ENCODE results near the gene AP2M1. TPM values are rescaled to one million over a fixed set of nuclear protein-coding genes. Genes with fewer than 3 reads are reported as not detected.

Gene AP2M1
- total RNA-seq, 1 donor from 2014 or later: 419 TPM

DNA sequence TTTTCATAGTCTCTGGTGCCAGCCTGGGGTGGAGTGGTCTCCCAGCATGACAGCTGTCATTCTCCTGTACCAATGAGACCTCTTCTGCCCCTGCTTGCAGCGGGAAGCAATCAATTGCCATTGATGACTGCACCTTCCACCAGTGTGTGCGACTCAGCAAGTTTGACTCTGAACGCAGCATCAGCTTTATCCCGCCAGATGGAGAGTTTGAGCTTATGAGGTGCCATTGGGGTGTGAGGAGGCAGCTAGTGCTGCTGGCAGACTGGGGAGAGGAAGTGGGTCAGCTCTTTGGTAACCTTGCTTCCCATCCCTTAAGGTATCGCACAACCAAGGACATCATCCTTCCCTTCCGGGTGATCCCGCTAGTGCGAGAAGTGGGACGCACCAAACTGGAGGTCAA is 6.9 kb downstream of the AP2M1 start:
- DNase-seq: no peak

DNA sequence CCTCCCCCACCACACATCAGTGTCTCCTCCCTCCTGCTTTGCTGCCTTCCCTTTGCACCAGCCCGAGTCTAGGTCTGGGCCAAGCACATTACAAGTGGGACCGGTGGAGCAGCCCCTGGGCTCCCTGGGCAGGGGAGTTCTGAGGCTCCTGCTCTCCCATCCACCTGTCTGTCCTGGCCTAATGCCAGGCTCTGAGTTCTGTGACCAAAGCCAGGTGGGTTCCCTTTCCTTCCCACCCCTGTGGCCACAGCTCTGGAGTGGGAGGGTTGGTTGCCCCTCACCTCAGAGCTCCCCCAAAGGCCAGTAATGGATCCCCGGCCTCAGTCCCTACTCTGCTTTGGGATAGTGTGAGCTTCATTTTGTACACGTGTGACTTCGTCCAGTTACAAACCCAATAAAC is 9.0 kb downstream of the AP2M1 start:
- DNase-seq: no peak

- DNase-seq: no peak
Observed at GRCh38 chr3:184184546-184185230, 10.0 kb downstream of the AP2M1 start.

- DNase-seq: peak; percentile 100
Observed at GRCh38 chr3:184185461-184186183, 11.0 kb downstream of the AP2M1 start.

DNA sequence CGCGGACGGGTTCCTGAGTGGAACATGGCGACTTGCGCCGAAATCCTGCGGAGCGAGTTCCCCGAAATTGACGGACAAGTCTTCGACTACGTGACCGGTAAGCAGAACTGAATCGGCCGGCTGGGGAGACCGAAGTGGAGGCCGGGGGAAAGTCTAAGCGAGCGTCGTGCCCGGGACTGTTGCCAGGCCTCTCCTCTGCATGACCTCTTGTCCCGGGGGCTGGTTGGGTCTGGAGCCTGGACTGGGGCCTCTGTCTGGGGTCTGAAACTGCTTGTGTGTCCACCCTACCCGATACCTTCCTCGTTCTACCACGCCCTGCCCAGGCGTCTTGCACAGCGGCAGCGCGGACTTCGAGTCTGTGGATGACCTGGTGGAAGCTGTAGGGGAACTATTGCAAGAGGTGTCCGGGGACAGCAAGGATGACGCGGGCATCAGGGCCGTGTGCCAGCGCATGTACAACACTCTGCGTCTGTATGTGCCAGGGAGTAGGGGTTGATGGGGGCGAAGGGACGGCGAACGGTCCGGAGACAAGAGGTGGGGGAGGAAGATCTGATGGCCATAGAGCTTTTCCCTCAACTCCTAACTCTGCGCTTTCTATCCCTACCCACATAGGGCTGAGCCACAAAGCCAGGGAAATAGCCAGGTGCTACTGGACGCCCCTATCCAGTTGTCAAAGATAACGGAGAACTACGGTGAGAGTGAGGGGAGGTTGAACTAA is 11.7 kb downstream of the AP2M1 start, which contains the start of gene ABCF3:
Gene ABCF3, plus strand, starts transcription at position 16 of the 718 bp plus-strand sequence. Its CDS starts 9 bp downstream, at position 25.
- DNase-seq: peak; percentile 56

- DNase-seq: peak; percentile 13
Observed at GRCh38 chr3:184186902-184187207, 12.2 kb downstream of the AP2M1 start.

GRCh38 chr3:184188080-184188479 is 13.4 kb downstream of the AP2M1 start:
- DNase-seq: no peak

GRCh38 chr3:184189421-184189820 is 14.8 kb downstream of the AP2M1 start:
- DNase-seq: no peak

DNA sequence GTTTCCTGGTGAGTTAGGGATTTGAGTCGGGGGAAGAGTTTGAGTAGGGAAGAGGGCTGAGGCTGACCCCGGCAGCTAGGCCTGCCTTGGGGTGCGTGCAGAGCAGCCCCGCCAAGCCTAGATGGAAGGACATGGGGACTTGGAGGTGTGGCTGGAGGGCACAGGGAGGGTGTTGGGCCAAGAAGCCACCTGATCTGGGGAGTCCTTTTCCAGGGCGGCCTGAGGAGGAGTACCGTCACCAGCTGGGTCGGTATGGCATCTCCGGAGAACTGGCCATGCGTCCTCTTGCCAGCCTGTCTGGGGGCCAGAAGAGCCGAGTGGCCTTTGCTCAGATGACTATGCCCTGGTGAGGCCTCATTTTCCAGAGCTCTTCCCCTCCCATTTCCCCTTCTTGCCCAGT is 18.2 kb downstream of the AP2M1 start:
- DNase-seq: no peak

DNA sequence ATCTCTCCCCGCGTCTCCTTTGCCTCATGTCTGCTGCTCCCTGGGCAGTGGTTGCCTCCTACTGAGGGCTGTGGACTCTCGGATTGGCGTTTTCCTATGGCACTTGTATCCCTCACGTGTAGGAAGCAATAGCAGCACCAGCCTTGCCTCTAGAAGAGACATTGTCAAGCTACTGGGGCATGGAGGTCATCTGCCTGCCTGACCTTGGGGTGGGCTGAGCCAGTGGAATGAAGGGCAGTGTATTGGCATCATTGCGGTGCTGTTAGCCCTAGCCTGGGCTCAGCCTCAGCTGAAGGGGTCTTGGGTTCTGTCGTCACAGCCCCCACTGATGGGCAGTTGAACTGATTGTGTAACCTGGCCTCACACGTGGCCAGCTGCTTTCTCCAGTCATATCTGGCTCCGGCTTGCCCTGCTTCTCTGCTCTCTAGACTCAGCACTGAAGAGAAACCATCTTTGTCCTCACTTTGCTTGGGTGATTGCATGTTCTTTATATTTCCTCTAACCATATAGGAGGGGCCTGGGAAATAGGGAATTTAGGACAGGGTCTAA is 19.4 kb downstream of the AP2M1 start:
- no peak for DNase-seq

DNA sequence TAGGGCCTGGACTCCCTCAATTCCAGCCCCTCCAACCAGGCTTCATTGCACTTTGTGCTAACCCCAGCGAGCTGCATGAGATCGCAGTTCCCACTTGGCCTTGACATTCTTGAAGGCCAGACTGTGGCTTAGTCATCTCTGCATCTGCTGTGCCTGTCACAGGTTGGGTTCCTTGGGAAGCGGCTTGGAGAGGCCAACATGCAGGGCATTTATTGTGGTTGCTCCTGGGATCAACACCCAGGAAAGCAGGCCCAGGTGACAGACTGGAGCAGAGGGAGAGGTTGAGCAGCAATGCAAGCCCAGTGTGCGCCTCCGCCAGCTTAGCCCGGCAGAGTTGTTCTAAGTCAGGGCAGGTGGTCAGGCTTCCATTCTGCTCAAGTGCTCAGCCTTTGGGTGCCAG is 21.9 kb downstream of the AP2M1 start:
- no peak for DNase-seq

- no peak for DNase-seq
Observed at GRCh38 chr3:184198509-184198908, 23.9 kb downstream of the AP2M1 start.

- DNase-seq: no peak
Observed at GRCh38 chr3:184200825-184201224, 26.2 kb downstream of the AP2M1 start.

- DNase-seq: no peak
Observed at GRCh38 chr3:184203526-184203925, 28.9 kb downstream of the AP2M1 start.

- DNase-seq: no peak
Observed at GRCh38 chr3:184209146-184209923, 34.7 kb downstream of the AP2M1 start.

DNA sequence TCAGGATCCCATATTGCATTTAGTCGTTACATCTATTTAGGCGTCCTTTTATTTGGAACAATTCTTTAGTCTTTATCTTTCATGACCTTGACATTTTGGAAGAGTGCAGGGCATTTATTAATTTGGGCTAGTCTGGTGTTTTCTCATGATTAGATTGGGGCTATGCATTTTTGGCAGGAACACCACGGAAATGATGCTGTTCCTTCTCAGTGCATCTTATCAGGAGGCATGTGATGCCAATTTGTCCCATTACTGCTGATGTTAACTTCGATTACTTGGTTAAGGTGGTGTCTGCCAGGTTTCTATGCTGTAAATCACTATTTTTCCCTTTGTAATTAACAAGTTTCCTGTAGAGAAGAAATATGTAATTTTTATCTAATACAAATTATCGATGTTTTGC is 36.6 kb downstream of the AP2M1 start:
- no peak for DNase-seq

GRCh38 chr3:184211718-184212117 is 37.1 kb downstream of the AP2M1 start:
- no peak for DNase-seq

DNA sequence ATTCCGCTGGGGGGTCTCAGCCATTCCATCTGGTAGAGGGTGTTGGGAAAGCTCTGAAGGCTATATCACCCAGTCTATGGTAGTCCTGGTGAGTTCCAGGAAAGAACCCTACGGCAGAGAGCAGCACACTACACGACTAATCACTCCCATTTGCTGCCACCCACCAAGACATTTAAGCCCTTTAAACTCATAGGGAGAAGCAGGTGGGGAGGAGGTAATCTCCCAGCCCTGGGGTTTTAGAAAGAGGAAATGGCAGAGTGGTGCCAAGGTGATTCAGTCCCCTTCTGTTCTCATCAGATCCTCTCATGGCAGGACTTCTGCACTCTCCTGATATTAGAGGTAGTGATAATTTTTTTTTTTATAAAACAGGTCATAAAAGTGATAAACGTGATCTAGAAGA is 44.2 kb downstream of the AP2M1 start:
- DNase-seq: no peak

GRCh38 chr3:184222521-184222920 is 47.9 kb downstream of the AP2M1 start:
- no peak for DNase-seq

DNA sequence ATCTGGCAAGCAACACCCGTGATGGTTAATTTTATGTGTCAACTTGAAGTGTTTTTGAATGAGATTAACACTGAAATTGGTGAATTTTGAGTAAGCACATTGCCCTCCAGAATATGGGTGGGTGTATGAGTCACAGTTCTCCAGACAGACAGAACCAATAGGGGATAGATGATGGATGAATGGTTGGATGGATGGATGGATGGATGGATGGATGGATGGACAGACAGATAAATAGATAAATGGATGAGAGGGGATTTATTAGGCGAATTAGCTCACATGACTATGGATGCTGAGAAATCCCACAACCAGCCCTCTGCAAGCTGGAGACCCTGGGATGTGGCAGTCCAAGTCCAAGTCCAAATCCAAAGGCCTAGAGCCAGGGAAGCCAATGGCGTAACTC is 49.3 kb downstream of the AP2M1 start:
- no peak for DNase-seq

DNA sequence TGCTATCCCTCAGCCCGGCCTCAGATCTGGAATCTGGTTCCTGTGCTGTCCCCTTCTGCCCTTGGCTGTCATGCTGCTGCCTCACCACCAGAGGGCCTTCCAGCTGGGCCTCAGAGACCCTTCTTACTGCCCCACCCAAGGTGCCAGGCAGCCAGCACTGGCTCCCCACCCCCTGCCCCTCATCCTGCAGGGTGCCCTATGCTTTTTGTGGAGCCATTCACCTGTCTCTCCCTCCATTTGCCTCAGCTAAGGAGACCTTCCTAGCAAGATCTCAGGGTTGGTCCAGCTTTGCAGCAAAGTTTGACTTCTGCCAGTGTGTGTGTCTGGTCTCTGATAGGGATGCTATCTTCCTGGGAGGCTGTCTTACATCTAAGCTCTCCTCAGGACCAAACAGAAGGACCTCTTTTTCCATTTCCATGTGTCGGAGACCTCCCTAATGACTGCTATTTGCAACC is 52.9 kb downstream of the AP2M1 start:
- DNase-seq: peak; percentile 61

GRCh38 chr3:184228376-184229137 is 53.9 kb downstream of the AP2M1 start:
- DNase-seq: no peak

Measured in dermis blood vessel endothelial cell (primary cell).